Body of pancreas (tissue), 4 donors: ENCODE data around the gene RNLS.

Experiments used
- CTCF ChIP-seq, 7 experiments: fragments of 450-650 bp in 4 of 7; fragments of 200-600 bp in 3 of 7; sonication (generic) in 3 of 7; IDR thresholded peaks; one replicate each; pipeline ENCODE4 v1.5.1; 2016 to 2019; ENCODE audit warnings: antibody characterized with exemption in 7 of 7
- POLR2A ChIP-seq, 3 donors: fragments of 450-650 bp; IDR thresholded peaks; one replicate each; pipeline ENCODE4 v1.6.1; 2016; ENCODE audit warnings: antibody characterized with exemption in 3 of 3, mild to moderate bottlenecking in 2 of 3

- TF ChIP-seq CTCF (IDR thresholded peaks at IDR 0.05) = no peak
- no peak for TF ChIP-seq POLR2A (IDR thresholded peaks at IDR 0.05)
Observed at GRCh38 chr10:88431103-88431502, 152.0 kb downstream of the RNLS start.
